H1 (cell line): Measurements from ENCODE around the gene GNG13. TPM values are rescaled to one million over a fixed set of nuclear protein-coding genes. Genes with fewer than 3 reads are reported as not detected.
A peak's percentile ranks its signal among the peaks of the same experiment; 100 is the strongest.

Experiments
- CTCF ChIA-PET: fragments of 300-600 bp; sonication (Branson Sonifier 250); formaldehyde crosslinking; loops from one replicate; lab custom pipeline; 2021; ENCODE audit not compliant: partially characterized antibody; lab: Charles Lee
- POLR2A ChIA-PET: fragments of 300-600 bp; sonication (Branson Sonifier 250); formaldehyde crosslinking; loops from one replicate; lab custom pipeline; 2021; ENCODE audit warnings: inconsistent platforms; ENCODE audit not compliant: partially characterized antibody; lab: Charles Lee
- DNase-seq, 2 experiments: peaks; one replicate each; pipeline versions ENCODE4 v3.0.0 to v3.0.0-alpha.2; 2010 to 2022; ENCODE audit warnings: low spot score in 2 of 2, low read depth in 1 of 2, mixed read lengths in 1 of 2
- FAIRE-seq: peaks from 2 replicates; lab custom pipeline; 2011; peaks lifted over from hg19 to GRCh38; lab: Jason Lieb, UNC
- H2AFZ ChIP-seq: 2 replicates; pipeline ENCODE4 v1.8.1; 2012; ENCODE audit warnings: low read length, inconsistent platforms
- H2AK5ac ChIP-seq: 2 replicates; pipeline ENCODE4 v1.6.1; 2013; ENCODE audit warnings: low read depth, low read length
- H2BK120ac ChIP-seq: replicated peaks from 2 replicates; pipeline ENCODE3; 2013; ENCODE audit warnings: low read depth, low read length, inconsistent platforms
- H2BK12ac ChIP-seq: 2 replicates; pipeline ENCODE4 v1.6.1; 2013; ENCODE audit warnings: low read depth, low read length
- H2BK15ac ChIP-seq: 2 replicates; pipeline ENCODE4 v1.6.1; 2013; ENCODE audit warnings: low read length
- H2BK20ac ChIP-seq: 2 replicates; pipeline ENCODE4 v1.6.1; 2013; ENCODE audit warnings: low read length
- H2BK5ac ChIP-seq: 2 replicates; pipeline ENCODE4 v1.6.1; 2013; ENCODE audit warnings: low read depth, low read length
- H3K14ac ChIP-seq: 2 replicates; pipeline ENCODE4 v1.6.1; 2013; ENCODE audit warnings: inconsistent platforms; ENCODE audit not compliant: insufficient read length
- H3K18ac ChIP-seq: 2 replicates; pipeline ENCODE4 v1.6.1; 2013; ENCODE audit warnings: low read length; ENCODE audit errors: extremely low read depth
- H3K23ac ChIP-seq: 2 replicates; pipeline ENCODE4 v1.6.1; 2013; ENCODE audit warnings: inconsistent platforms; ENCODE audit not compliant: insufficient read length
- H3K23me2 ChIP-seq: 2 replicates; pipeline ENCODE4 v1.6.1; 2013; ENCODE audit warnings: low read depth, low read length
- H3K27ac ChIP-seq: 2 replicates; pipeline ENCODE4 v1.6.1; 2011; ENCODE audit warnings: low read depth, low read length, inconsistent platforms
- H3K27me3 ChIP-seq, 4 experiments: replicated peaks in 1 of 4; 1 replicate in 1 of 4; 2 replicates in 3 of 4; pipeline versions ENCODE4 v1.6.1 to v1.8.1; 2011 to 2013; ENCODE audit warnings: low read length in 3 of 4, mild to moderate bottlenecking in 3 of 4, inconsistent platforms in 2 of 4, mixed read lengths in 2 of 4, moderate library complexity in 1 of 4; ENCODE audit not compliant: control insufficient read depth in 3 of 4, insufficient read depth in 3 of 4; ENCODE audit errors: extremely low read depth in 1 of 4
- H3K36me3 ChIP-seq, 4 experiments: 2 replicates each; pipeline versions ENCODE4 v1.6.1 to v1.8.1; 2011 to 2013; ENCODE audit warnings: mild to moderate bottlenecking in 4 of 4, low read length in 3 of 4, moderate library complexity in 2 of 4, control low read depth in 1 of 4, inconsistent platforms in 1 of 4; ENCODE audit not compliant: insufficient read depth in 4 of 4, control insufficient read depth in 2 of 4
- H3K4ac ChIP-seq: replicated peaks from 2 replicates; pipeline ENCODE3; 2013; ENCODE audit warnings: low read length, low read depth, mixed read lengths, inconsistent platforms; ENCODE audit not compliant: insufficient read length
- H3K4me1 ChIP-seq, 4 experiments: replicated peaks in 1 of 4; 1 replicate in 1 of 4; 2 replicates in 3 of 4; pipeline versions ENCODE4 v1.6.1 to v1.8.1; 2011 to 2013; ENCODE audit warnings: low read length in 3 of 4, inconsistent platforms in 2 of 4, mixed read lengths in 1 of 4; ENCODE audit not compliant: insufficient read depth in 4 of 4, control insufficient read depth in 3 of 4
- H3K4me2 ChIP-seq, 2 experiments: 2 replicates each; pipeline versions ENCODE4 v1.6.1 to v1.8.1; 2011 to 2013; ENCODE audit warnings: low read depth in 2 of 2, low read length in 2 of 2, control low read depth in 1 of 2, inconsistent platforms in 1 of 2, mild to moderate bottlenecking in 1 of 2; ENCODE audit not compliant: insufficient read depth in 1 of 2
- H3K4me3 ChIP-seq, 4 experiments: fragments of 200-600, 300-600 bp in 1 of 4; sonication (generic), shearing (Covaris generic), sonication (Bioruptor Twin) in 1 of 4; 2 replicates each; pipeline versions ENCODE4 v1.5.1 to v1.8.1; 2011 to 2016; ENCODE audit warnings: low read length in 4 of 4, low read depth in 3 of 4, control low read depth in 2 of 4, inconsistent platforms in 2 of 4, mild to moderate bottlenecking in 2 of 4, mixed read lengths in 1 of 4, moderate library complexity in 1 of 4; ENCODE audit not compliant: insufficient read depth in 2 of 4; ENCODE audit errors: extremely low read depth in 1 of 4
- H3K56ac ChIP-seq: replicated peaks from 2 replicates; pipeline ENCODE3; 2013; ENCODE audit warnings: low read depth, mild to moderate bottlenecking, mixed read lengths, low read length, inconsistent platforms; ENCODE audit not compliant: insufficient read length
- H3K79me1 ChIP-seq: 2 replicates; pipeline ENCODE4 v1.6.1; 2013; ENCODE audit warnings: low read depth, low read length, control low read depth
- H3K79me2 ChIP-seq, 2 experiments: 2 replicates each; pipeline versions ENCODE4 v1.6.1 to v1.8.1; 2012 to 2013; ENCODE audit warnings: low read length in 2 of 2, mild to moderate bottlenecking in 2 of 2, inconsistent platforms in 1 of 2; ENCODE audit not compliant: insufficient read depth in 2 of 2, control insufficient read depth in 1 of 2
- H3K9ac ChIP-seq, 4 experiments: replicated peaks in 1 of 4; 1 replicate in 1 of 4; 2 replicates in 3 of 4; pipeline versions ENCODE4 v1.6.1 to v1.8.1; 2011 to 2013; ENCODE audit warnings: low read depth in 3 of 4, low read length in 3 of 4, control low read depth in 2 of 4, mild to moderate bottlenecking in 2 of 4, moderate library complexity in 2 of 4, inconsistent platforms in 1 of 4; ENCODE audit errors: extremely low read depth in 1 of 4
- H3K9me3 ChIP-seq, 2 experiments: 2 replicates each; pipeline versions ENCODE4 v1.6.1 to v1.8.1; 2012 to 2013; ENCODE audit warnings: mild to moderate bottlenecking in 2 of 2, moderate library complexity in 2 of 2, control low read depth in 1 of 2, inconsistent platforms in 1 of 2, low read depth in 1 of 2, low read length in 1 of 2, mixed read lengths in 1 of 2; ENCODE audit not compliant: insufficient read depth in 2 of 2
- H4K20me1 ChIP-seq, 2 experiments: replicated peaks in 1 of 2; 2 replicates each; pipeline versions ENCODE3 to v1.8.1; 2011 to 2013; ENCODE audit warnings: inconsistent platforms in 2 of 2, low read length in 2 of 2, mild to moderate bottlenecking in 1 of 2; ENCODE audit not compliant: insufficient read depth in 2 of 2, control insufficient read depth in 1 of 2
- H4K5ac ChIP-seq: 2 replicates; pipeline ENCODE4 v1.6.1; 2013; ENCODE audit warnings: low read length, low read depth, mixed read lengths, inconsistent platforms; ENCODE audit not compliant: insufficient read length
- H4K8ac ChIP-seq: 2 replicates; pipeline ENCODE4 v1.8.0; 2013; ENCODE audit warnings: mild to moderate bottlenecking, moderate library complexity, low read length, inconsistent platforms; ENCODE audit not compliant: insufficient read depth; ENCODE audit errors: extremely low read depth
- H4K91ac ChIP-seq: replicated peaks from 2 replicates; pipeline ENCODE3; 2013; ENCODE audit warnings: low read length, mixed read lengths, inconsistent platforms; ENCODE audit not compliant: insufficient read length
- CEBPB ChIP-seq: IDR thresholded peaks from 2 replicates; pipeline ENCODE4 v1.6.1; 2012; ENCODE audit warnings: low read depth, low read length
- GABPA ChIP-seq: IDR thresholded peaks from 2 replicates; pipeline ENCODE4 v1.6.1; 2011; ENCODE audit warnings: mild to moderate bottlenecking, low read length, moderate library complexity, borderline replicate concordance; ENCODE audit not compliant: insufficient read depth
- HDAC2 ChIP-seq, 2 experiments: fragments of 300-600 bp in 1 of 2; sonication (generic) in 1 of 2; IDR thresholded peaks; 2 replicates each; pipeline ENCODE4 v1.6.1; 2011 to 2012; ENCODE audit warnings: low read depth in 2 of 2, low read length in 2 of 2, mild to moderate bottlenecking in 2 of 2, moderate library complexity in 2 of 2, borderline replicate concordance in 1 of 2, inconsistent platforms in 1 of 2
- KDM1A ChIP-seq: fragments of 200-600, 300-600 bp; sonication (generic); IDR thresholded peaks from 2 replicates; pipeline ENCODE4 v1.7.1; 2016; ENCODE audit warnings: mild to moderate bottlenecking, low read length, borderline replicate concordance
- RBBP5 ChIP-seq: IDR thresholded peaks from 2 replicates; pipeline ENCODE4 v1.7.1; 2012; ENCODE audit warnings: low read depth, mild to moderate bottlenecking, inconsistent platforms, low read length, moderate library complexity, borderline replicate concordance
- SP2 ChIP-seq: IDR thresholded peaks from 2 replicates; pipeline ENCODE4 v1.6.1; 2012; ENCODE audit warnings: mild to moderate bottlenecking, low read length, inconsistent platforms
- SP4 ChIP-seq: IDR thresholded peaks from 2 replicates; pipeline ENCODE4 v1.6.1; 2012; ENCODE audit warnings: low read length, inconsistent platforms
- SUZ12 ChIP-seq: fragments of 200-600 bp; sonication (generic); IDR thresholded peaks from 2 replicates; pipeline ENCODE4 v1.6.1; 2012; ENCODE audit warnings: mild to moderate bottlenecking, inconsistent platforms, low read length, moderate library complexity, mixed read lengths
- TAF1 ChIP-seq: IDR thresholded peaks from 2 replicates; pipeline ENCODE4 v1.6.1; 2011; ENCODE audit warnings: mild to moderate bottlenecking, low read depth, low read length
- TAF7 ChIP-seq: optimal IDR thresholded peaks from 2 replicates; pipeline ENCODE3; 2011; ENCODE audit warnings: low read depth, mild to moderate bottlenecking, inconsistent platforms, low read length, moderate library complexity, borderline replicate concordance
- TBP ChIP-seq: IDR thresholded peaks from 2 replicates; pipeline ENCODE4 v1.6.1; 2011; ENCODE audit warnings: low read depth, low read length, improper control_type of control experiment
- WGBS, 2 experiments: shearing (Covaris generic) in 1 of 2; methylation state at CpG; one replicate each; pipeline versions ENCODE4 v1.1.6 to v1.1.7; 2013 to 2015; ENCODE audit warnings: low lambda C conversion rate in 2 of 2, mixed read lengths in 2 of 2, inconsistent platforms in 1 of 2, low coverage in 1 of 2, missing lambda C conversion rate in 1 of 2; ENCODE audit not compliant: insufficient replicate concordance in 2 of 2, insufficient coverage in 1 of 2, insufficient read length in 1 of 2; ENCODE audit errors: extremely low coverage in 1 of 2, missing lambda C conversion rate in 1 of 2; 5-methylcytosine and 5-hydroxymethylcytosine counted together
- polyA plus RNA-seq, 7 experiments: library from polyadenylated mRNA; depleted of rRNA in 3 of 7; stranded (reverse) in 5 of 7; unstranded in 2 of 7; fragments of >200 nt in 5 of 7; fragments of 200-250 nt in 2 of 7; gene quantifications; 1 replicate in 5 of 7; 2 replicates in 1 of 7; 4 replicates in 1 of 7; pipeline versions ENCODE4 v1.2.1 to v1.2.3, GENCODE V29; 2011 to 2013; ENCODE audit warnings: missing spikeins in 2 of 7, mixed read lengths in 2 of 7
- total RNA-seq: library from RNA; stranded (reverse); fragmentation: NEBNext Ultra II Directional; extraction: Animal tissue kit (Norgen Biotek cat#: 25700); gene quantifications from 2 replicates; pipeline ENCODE4 v1.2.1, GENCODE V29; 2021

Gene GNG13
- total and polyA plus RNA-seq, 2 of the 8 experiments (the other 6 are each of a cell fraction or from before 2014, with no cell fraction given) = not detected

GRCh38 chr16:847151-847550 lies 46.6 kb upstream of the GNG13 start:
- H4K20me1 ChIP-seq = no peaks in the 10 kb centered on the region
- no peak overlapping the region for H3K9ac ChIP-seq
- H3K27ac ChIP-seq = no peak overlapping the region
- H4K8ac ChIP-seq = no peak overlapping the region
- H3K79me2 ChIP-seq = no peaks in the 10 kb centered on the region
- no peak overlapping the region for H2BK12ac ChIP-seq
- peak; percentile 81 for FAIRE-seq
- ChIA-PET POLR2A (no interaction called here), CTCF (no interaction called here)
- H3K23ac ChIP-seq = no peak overlapping the region
- H3K56ac ChIP-seq = no peak overlapping the region
- no peaks in the 10 kb centered on the region for H3K79me1 ChIP-seq
- H3K36me3 ChIP-seq = no peaks in the 10 kb centered on the region
- DNase-seq = no peak
- H4K5ac ChIP-seq = no peak overlapping the region
- H2AK5ac ChIP-seq = no peak overlapping the region
- no peak overlapping the region for H2BK15ac ChIP-seq
- H2BK5ac ChIP-seq = no peak overlapping the region
- H3K14ac ChIP-seq = no peak overlapping the region
- no peak overlapping the region for H3K4me3 ChIP-seq
- H3K4me2 ChIP-seq = no peak overlapping the region
- H3K4ac ChIP-seq = no peak overlapping the region
- H2BK120ac ChIP-seq = no peak overlapping the region
- no peak for TF ChIP-seq SUZ12
- no peak for TF ChIP-seq TAF7
- TF ChIP-seq CEBPB = no peak
- no peak for TF ChIP-seq SP2
- no peak for TF ChIP-seq HDAC2 (IDR thresholded peaks at IDR 0.05; ENCODE audit: borderline replicate concordance in 1 of 2, low read depth in 2 of 2, low read length in 2 of 2)
- no peak for TF ChIP-seq RBBP5
- no peak for TF ChIP-seq GABPA
- no peak for TF ChIP-seq KDM1A
- TF ChIP-seq SP4 = no peak
- no peak for TF ChIP-seq TBP
- TF ChIP-seq TAF1 = no peak
- no peaks in the 10 kb centered on the region; a peak in 1 of 7 replicates for H3K27me3 ChIP-seq
- H3K4me1 ChIP-seq = no peaks in the 10 kb centered on the region; a peak in 1 of 7 replicates
- H3K18ac ChIP-seq = no peak overlapping the region
- 86% methylated on average over 10 of the region's 10 CpGs; no CpG with 5 or more reads in 1 of the 2 experiments for WGBS, 2 experiments
- no peak overlapping the region for H2BK20ac ChIP-seq
- no peak overlapping the region for H2AFZ ChIP-seq
- H3K9me3 ChIP-seq = peaks cover 37 to 73% of the 10 kb centered on the region in 2 experiments
- no peaks in the 10 kb centered on the region for H3K23me2 ChIP-seq
- no peak overlapping the region for H4K91ac ChIP-seq
